ENCODE results near the gene SLC2A13. TPM values are rescaled to one million over a fixed set of nuclear protein-coding genes. Genes with fewer than 3 reads are reported as not detected.
"Not testable (repeated sequence)": the region's sequence is repeated elsewhere in the genome, so short reads cannot be mapped to it uniquely, and the experiment has no call there.

Gene SLC2A13
- polyA plus RNA-seq, 1 donor = 3.5 TPM

DNA sequence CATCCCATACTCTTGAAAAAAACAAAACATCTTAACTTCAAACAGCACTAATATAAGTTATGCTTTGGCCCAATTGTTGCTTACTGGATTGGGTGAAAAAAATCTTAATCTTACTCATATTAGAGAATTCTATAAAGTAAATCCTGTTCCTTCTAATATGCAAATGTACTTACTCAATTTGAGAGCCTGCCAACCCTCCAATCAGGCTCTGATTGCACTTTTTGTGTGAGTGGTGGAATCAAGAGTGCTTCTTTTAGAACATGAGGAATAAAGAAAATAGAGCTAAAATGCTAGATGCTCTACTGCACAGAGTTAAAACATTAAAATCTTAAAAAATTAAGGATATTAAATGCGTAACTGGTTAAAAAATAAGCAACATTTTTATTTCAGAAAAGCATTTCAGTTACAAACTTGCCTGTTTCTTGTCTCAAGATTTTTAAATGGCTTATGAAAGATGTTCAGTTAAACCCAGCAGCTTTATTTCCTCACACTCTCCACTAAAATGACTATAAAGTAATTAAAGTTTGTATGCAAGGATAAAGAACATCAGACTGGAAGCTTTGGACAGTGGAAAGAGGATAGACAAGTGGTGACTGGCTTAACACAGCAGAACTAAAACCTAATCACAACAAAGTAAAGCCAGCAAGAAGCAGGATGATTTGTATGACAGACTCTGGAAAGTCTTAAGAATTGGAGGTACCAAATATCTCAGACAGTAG, 177.5 kb downstream of the SLC2A13 start:
- DNase-seq (ENCODE audit: low read depth) = no peak

DNA sequence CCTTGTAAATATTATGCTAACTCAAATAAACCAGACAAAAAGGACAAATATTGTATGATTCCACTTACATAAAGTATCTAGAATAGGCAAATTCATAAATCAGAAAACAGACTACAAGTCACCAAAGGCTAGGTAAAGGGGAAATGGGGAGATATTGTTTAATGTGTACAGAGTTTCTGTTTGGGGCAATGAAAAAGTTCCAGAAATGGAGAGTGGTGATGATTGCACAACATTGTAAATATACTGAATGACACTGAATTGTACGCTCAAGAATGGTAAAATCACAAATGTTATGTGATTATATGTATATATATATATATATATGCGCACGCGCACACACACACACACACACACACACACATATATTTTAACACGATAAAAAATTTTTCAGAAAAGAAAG, 182.5 kb downstream of the SLC2A13 start:
- no peak for DNase-seq (ENCODE audit: low read depth)

DNA sequence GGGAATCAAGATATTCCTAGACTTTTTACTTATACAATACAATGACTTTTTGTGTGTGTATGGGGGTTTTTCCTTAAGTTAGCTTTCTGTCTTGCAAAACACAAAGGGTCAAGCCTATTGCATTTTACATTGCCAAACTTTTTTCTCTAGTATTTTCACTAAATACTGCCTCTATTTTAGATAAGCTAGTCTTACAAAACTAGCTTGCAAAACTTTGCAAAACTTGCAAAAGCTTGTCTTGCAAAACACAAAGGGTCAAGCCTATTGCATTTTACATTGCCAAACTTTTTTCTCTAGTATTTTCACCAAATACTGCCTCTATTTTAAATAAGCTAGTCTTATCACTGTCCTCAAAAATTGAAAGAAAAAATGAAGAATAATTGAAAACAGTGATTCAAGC, 183.3 kb downstream of the SLC2A13 start:
- DNase-seq (ENCODE audit: low read depth) = not testable (repeated sequence)

DNA sequence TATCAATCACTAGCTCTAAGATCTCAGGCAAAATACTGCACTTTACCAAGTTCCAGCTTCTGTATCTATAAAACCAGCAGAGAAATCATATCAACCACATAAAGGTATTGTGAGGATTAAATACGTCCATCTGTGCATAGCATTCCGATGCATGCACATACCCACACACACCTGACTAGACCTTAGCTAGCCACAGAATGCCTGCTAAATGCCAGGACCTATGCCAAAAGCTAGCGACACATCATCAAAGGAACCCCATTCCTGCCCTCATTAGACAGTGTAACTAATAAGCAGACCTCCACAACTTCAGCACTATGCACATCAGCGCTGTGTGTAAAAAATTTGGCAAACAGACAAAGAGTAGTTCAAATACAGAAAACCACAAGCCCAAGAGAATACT, 185.2 kb downstream of the SLC2A13 start:
- no peak for DNase-seq (ENCODE audit: low read depth)

DNA sequence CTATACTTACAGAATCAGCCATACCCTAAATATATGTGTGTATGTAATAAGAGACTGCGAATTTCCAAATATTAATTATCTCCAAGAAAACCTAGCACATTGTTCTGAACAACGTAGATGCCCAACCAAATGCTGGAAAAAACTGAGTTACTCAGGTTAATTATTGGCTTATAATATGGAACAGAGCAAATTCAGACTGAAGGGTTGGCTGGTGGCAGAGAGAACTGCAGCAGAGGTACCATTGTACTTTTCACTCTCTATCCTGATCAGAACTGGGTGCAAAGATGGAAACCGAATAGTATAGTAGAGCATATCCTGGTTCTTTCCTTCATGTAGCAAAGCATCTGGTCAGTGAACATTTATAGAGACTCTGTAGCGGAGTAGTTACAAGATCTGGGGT, 185.7 kb downstream of the SLC2A13 start:
- DNase-seq (ENCODE audit: low read depth) = no peak

DNA sequence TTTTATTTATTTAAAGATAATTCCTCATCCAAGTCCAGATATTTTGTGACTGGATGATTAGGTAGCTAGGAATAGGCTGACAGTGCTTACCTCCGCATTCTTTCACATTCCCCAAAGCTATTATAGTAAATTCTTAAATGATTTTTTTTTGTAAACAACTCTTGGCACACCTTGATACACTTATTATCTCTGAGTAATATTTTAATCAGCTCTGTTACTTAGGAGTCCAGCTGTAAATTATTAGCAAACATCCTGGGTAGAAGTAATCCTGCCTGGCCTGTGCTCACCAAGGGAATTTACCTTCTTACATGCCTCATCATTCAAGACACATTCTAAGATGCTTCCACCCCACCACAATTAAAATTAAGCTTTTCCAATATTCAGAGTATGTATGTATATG, 186.1 kb downstream of the SLC2A13 start:
- DNase-seq (ENCODE audit: low read depth) = no peak

DNA sequence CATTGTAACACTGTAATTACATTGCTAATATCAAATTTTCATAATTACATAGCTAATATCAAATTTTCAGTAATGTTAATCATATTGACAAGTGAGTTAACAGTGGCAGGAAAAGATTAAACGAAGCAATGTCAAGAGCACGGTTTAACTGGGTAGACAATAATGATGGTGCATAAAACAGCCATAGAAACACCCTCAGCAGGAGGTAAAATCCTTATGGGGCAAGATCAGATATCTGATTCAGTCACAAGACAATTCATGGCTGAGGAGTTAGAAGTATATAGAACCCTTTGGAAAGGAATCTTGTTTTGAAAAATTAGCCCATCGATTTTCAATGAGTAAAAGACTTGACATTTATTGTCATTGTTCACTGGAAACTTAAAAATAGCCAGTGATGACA, 190.6 kb downstream of the SLC2A13 start:
- no peak for DNase-seq (ENCODE audit: low read depth)

DNA sequence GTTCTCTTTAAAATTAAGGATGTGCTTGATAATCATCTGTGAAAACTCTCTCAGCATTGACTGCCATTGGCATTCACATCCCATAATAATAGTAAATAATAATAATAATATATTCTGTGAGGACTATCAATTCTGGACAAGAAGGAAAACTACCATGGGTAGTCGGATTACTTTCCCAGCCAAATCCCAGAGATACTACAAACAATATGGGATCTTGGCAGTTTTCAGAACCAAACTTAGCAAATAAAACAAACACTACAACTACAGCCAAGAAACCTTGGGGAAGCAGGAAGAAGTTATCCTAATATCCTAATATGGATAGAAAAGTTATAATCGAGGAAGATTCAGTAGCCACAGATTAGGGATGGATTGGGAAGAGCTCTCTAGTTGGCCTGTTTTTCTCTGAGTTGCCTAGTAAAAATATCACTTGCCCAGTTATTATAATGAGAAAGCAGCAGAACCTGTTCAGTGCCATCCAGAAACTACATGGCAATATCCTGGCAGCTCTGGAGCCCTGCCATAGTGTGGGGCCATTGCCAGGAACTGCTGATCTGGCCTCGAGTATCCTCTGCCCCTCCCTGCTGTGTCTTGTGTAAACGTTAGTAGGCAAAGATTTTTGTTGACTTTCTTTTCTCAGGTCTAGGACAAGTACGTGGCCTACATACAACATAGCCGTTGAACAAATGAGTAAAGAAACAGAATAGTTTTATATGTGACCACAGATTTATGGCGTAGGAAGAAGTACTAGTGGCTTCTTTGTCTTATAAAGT, 193.5 kb downstream of the SLC2A13 start:
- DNase-seq (ENCODE audit: low read depth) = no peak

DNA sequence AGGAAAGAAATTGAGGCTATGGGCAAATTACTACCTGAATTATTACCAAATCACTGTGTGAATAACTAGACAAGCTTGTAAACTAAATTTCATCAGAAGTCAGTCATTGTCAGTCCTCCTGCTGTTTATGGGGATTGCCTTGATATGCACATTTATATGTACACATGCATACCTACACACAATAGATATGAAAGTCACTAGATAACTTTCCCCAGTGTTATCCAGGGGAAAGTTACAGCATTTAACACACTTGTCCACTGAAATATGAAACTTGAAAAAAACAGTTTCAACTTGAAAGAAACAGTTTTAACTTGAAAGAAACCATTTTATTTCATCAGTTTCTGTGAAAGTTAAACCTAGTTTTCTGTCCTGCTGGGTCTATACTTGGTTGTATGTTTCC, 199.6 kb downstream of the SLC2A13 start:
- DNase-seq (ENCODE audit: low read depth) = no peak

DNA sequence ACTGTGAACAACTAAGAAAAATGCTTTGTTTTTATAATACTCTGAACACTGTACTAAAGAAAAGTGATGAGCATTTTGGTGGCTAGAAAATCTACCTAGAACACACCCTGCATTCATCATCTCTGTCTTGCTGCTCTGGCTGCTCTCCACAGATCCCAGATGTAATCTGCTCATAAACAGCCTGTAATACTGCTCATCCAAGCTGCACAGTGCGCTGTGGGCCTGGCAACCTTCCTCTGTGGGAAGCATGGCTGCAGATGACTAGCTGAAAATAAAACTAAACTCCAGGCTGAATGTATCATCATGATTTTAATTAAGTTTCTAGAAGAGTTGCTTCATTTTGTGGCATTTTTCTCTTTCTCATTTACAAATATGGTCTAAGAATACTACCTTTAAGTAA, 200.7 kb downstream of the SLC2A13 start:
- DNase-seq (ENCODE audit: low read depth) = peak; percentile 39

DNA sequence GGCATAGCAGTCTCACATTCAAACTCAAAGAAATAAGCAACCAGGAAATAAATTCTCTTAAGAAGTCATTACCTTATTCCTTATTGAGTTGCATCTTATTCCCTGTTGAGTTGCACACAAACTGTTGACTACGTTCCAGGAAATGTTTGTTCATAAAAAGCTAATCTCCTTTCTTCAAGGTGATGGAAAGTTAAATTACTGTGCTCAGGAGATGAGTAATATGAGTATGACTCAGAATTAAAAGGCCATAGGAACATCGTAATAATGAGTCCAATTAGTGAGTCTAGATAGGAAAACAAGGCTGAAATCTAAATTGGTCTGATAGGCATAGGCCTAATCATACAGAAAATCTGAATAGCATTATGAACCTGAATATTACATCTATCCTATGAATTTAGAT, 203.1 kb downstream of the SLC2A13 start:
- no peak for DNase-seq (ENCODE audit: low read depth)

DNA sequence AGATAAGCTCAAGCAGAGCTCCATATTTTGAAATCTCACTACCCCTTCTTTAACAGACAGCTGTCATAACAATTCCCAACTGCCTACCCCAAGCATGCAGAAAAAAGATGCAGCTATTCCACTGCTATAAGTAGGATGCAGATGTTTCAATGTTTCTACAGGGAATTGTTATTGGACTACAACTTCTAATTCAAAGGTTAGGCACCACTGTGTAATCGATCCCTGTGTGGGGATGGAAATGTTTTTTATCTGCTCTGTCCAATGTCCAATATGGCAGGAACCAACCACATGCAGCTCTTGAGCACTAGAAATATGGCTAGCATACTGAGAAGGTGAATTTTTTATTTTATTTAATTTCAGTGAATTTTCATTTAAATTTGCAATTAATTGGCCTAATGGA, 208.6 kb downstream of the SLC2A13 start:
- no peak for DNase-seq (ENCODE audit: low read depth)

DNA sequence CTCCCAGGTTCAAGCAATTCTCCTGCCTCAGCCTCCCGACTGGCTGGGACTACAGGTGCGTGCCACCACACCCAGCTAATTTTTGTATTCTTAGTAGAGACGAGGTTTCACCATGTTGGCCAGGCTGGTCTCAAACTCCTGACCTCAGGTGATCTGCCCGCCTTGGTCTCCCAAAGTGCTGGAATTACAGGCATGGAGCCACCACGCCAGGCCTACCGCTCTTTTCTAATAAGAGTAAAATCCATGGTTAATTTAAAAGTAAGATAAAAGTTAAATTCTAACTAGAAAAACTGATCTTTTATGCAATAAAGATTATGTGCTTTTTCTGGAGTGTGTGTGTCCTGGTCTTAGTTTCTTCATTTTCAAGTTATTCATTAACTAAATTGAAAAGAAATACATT, 212.5 kb downstream of the SLC2A13 start:
- DNase-seq (ENCODE audit: low read depth) = not testable (repeated sequence)

DNA sequence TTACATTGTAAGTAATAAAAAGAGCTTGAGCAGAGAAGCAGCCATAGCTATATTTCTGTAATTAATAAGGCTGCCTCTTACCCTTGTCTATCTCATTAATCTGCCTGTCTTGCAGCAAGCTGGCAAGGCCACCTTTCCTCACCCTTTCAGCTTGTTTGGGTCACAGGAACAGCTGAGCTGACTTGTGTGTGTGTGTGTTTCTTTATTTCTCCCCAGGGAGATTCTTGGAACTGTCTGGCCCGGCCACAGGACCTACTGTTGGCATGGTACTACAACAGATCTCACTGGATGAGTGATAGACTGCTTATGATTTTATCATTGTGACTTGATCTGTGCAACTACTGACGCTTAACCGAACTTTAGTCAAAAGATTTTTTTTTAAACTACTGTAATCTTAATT, 213.7 kb downstream of the SLC2A13 start:
- no peak for DNase-seq (ENCODE audit: low read depth)

DNA sequence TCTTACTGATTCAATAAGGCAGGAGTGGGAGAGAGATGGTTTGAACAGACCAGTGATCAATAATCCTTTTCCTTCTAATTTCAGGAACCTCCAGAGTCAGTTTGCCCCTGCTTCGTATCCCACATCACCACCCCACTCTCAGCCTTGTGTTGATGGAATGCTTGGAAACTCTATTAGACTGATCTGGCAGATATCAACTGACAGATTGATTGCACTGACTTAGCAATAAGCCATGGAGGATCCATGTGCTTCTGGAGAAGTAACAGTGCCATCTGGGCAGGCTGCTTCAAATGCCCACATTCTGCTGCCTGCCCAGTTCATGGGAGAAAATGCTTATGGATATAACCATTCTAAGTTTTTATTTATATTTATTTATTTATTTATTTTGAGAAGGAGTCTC, 218.0 kb downstream of the SLC2A13 start:
- DNase-seq (ENCODE audit: low read depth) = no peak

DNA sequence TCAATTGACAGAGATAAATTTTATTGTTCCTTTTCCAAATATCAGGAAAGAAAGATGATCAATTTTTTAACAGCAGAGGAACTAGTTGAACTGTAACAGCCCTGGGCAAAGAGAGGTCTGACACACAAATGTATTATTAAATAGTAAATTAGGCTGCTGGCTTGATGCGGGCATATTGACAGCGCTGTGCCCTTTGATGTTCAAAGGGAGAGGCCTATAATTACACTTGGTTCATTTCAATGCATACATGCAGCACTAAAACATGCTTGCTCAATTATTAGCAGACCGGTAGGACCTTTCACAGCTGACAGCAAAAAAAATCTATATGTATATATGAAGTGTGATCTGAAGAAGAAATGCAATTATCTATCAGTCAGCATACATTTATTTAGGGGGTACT, 219.8 kb downstream of the SLC2A13 start:
- no peak for DNase-seq (ENCODE audit: low read depth)

DNA sequence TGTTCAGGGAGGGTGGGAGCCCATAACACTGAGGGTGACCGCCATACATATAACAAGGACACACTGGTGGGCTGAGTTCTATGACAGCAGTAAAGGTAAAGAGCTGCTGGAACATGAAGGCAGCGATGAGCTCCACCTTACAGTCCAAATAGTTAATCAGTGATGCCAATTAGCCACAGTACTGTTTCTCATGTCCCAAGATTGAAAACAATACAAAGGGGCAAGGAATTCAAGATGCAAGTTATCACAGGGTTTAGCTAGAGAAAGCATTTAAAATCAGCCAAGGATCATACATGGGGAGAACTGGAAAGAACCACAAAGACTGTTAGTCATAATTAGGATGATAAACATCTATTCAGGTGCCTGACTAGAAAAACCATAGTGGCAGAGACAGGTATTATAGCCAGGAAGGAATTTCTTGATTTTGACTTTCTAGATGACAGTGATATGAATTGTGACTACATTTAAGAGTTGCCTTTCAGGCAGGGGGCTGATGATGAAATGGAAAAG, 221.2 kb downstream of the SLC2A13 start:
- DNase-seq (ENCODE audit: low read depth) = no peak

DNA sequence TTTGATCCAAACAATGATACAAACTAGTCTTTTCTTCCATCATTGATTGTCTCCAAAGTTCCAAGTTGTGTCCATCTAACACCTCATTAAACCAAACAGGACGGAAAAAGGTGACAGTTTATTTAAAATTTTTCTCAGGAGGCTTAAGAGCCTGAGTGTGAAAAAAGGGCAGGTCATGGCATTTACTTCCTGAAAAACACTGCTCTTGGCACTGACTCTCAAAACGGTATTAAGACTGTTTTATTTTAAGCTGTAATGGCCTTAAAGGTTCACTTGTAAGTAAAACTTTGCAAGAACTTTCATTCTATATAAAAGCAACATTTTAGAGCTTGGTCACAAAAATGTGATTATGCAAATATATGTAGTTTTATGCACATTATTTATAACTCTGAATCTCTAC, 222.5 kb downstream of the SLC2A13 start:
- no peak for DNase-seq (ENCODE audit: low read depth)

DNA sequence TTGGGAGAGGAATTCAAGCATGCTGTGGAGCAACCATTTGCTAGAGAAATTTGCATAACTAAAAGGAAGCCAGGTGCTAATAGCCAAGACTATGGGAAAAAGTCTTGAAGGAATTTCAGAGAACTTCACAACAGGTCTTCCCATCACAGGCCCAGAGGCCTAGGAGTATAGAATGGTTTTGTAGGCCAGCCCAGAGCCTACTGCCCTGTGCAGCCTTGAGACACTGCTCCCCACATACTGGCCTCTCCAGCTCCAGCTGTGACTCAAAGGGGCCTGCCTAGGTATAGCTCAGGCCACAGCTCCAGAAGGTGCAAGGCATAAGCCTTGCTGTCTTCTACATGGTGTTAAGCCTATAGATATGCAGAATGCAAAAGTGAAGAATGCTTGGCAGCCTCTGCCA, 227.1 kb downstream of the SLC2A13 start:
- DNase-seq (ENCODE audit: low read depth) = no peak

DNA sequence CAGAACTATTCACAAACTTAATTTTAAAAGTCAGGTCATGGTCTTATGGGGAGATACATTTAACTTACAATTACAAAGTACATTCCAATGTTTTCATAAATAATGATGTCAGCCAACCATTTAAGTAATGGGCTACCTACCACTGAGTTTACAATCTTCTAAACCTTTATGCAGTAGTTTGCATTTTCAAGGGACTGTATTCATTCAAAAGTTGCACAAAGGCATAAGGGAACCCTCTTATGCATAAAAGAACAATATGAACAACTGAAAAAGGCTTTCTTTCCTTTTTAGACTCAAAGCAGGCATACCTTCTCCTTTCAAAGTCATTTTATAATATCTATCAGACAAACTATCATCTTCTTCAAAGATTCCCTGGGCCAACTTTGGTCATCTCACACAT, 230.2 kb downstream of the SLC2A13 start:
- no peak for DNase-seq (ENCODE audit: low read depth)

DNA sequence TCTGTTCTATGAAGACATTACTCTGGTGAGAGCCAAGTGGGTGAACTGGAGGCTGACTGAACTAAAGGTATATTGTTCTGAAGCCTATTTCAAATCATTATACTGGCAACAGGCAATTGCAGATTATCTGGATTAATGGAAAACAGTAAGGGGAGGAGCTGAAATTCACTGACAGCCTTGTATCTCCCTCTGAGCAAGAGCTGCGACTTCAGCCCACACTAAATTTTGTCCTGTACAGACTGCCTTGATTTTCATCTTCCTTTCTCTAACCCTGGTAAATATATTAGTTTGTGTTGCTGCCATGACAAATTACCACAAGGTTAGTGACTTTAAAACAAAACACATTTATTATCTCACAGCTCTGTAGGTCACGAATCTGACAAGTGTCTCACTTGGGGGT, 231.1 kb downstream of the SLC2A13 start:
- DNase-seq (ENCODE audit: low read depth) = no peak

DNA sequence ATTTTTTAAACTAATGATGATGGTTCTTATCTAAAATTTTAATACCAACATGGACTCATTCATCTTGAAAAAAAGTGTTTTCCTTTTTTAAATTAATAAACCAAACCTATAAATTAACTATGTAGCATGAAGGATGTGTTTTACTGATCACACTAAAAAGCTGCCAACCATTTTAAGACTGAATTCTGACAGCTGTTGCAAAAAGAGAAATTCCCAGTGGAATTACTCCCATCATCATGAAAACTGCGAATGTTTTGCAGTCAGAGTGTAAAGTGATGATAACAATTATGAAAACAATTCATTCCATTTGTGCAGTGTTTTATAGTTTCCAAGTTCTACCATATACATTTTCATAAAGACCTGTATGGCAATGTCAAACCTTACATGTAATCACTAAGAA, 232.8 kb downstream of the SLC2A13 start:
- DNase-seq (ENCODE audit: low read depth) = no peak

DNA sequence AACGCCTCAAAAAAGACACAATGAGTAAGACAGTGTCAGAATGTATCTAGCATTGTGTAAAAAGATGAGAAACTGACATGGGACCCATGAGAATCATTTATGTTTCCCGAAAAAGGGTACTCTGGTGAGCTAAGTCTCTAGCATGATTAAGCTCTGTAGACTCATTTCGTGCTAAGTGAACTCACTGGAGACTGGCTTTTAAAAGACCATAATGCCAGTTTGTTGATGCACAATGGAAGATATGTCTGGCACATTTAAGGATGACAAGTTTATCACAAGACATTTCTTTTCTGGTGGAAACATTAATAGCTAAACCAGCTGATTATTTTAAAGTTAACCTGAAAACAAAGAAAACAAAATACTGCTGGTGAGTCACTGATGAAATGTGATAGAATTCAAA, 233.5 kb downstream of the SLC2A13 start:
- no peak for DNase-seq (ENCODE audit: low read depth)

Data from forelimb muscle (tissue), 1 donor.